GM19395 (cell line): ENCODE measurements around the gene PMCH.
"Not testable (repeated sequence)": the region's sequence is repeated elsewhere in the genome, so short reads cannot be mapped to it uniquely, and the experiment has no call there.

Experiments
- ATAC-seq: cut with Tn5 transposase; IDR thresholded peaks from one replicate; pipeline ENCODE4 v1.9.1; 2021; ENCODE audit warnings: mild to moderate bottlenecking, moderate library complexity; ENCODE audit not compliant: unreplicated experiment

Gene PMCH

DNA sequence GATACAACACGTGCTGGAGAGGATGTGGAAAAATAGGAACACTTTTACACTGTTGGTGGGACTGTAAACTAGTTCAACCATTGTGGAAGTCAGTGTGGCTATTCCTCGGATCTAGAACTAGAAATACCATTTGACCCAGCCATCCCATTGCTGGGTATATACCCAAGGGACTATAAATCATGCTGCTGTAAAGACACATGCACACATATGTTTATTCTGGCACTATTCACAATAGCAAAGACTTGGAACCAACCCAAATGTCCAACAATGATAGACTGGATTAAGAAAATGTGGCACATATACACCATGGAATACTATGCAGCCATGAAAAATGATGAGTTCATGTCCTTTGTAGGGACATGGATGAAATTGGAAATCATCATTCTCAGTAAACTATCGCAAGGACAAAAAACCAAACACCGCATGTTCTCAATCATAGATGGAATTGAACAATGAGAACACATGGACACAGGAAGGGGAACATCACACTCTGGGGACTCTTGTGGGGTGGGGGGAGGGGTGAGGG lies 50.5 kb downstream of the PMCH start:
- not testable (repeated sequence) for ATAC-seq
